HG03342 (cell line): ENCODE data around the gene NTMT2.
"Not testable (repeated sequence)": the region's sequence is repeated elsewhere in the genome, so short reads cannot be mapped to it uniquely, and the experiment has no call there.

ENCODE experiments used
- ATAC-seq: cut with Tn5 transposase; IDR thresholded peaks from one replicate; pipeline ENCODE4 v1.9.1; 2021; ENCODE audit warnings: mild to moderate bottlenecking, moderate library complexity; ENCODE audit not compliant: unreplicated experiment

Gene NTMT2

GRCh38 chr1:170145770-170146676, at the start of gene NTMT2:
Gene NTMT2, plus strand, starts transcription at chr1:170145959. Its CDS starts 149 bp downstream, at chr1:170146108.
- no peak for ATAC-seq

GRCh38 chr1:170095976-170096748, 49.6 kb upstream of the NTMT2 start:
- no peak for ATAC-seq

- no peak for ATAC-seq
Observed at GRCh38 chr1:170096806-170097340, 48.9 kb upstream of the NTMT2 start.

GRCh38 chr1:170097449-170097948, 48.3 kb upstream of the NTMT2 start:
- ATAC-seq = no peak

GRCh38 chr1:170113140-170113539, 32.6 kb upstream of the NTMT2 start:
- ATAC-seq = not testable (repeated sequence)

GRCh38 chr1:170114906-170115305, 30.9 kb upstream of the NTMT2 start:
- no peak for ATAC-seq

- no peak for ATAC-seq
Observed at GRCh38 chr1:170122366-170122765, 23.4 kb upstream of the NTMT2 start.

- ATAC-seq = no peak
Observed at GRCh38 chr1:170125269-170125668, 20.5 kb upstream of the NTMT2 start.

GRCh38 chr1:170126696-170127095, 19.1 kb upstream of the NTMT2 start:
- peak; percentile 96 for ATAC-seq

- ATAC-seq = no peak
Observed at GRCh38 chr1:170131450-170131849, 14.3 kb upstream of the NTMT2 start.

GRCh38 chr1:170131984-170132383, 13.8 kb upstream of the NTMT2 start:
- ATAC-seq = no peak

GRCh38 chr1:170133766-170134495, 11.8 kb upstream of the NTMT2 start:
- no peak for ATAC-seq

GRCh38 chr1:170134521-170134920, 11.2 kb upstream of the NTMT2 start:
- ATAC-seq = no peak

GRCh38 chr1:170140371-170140770, 5.4 kb upstream of the NTMT2 start:
- no peak for ATAC-seq

- no peak for ATAC-seq
Observed at GRCh38 chr1:170145061-170145460, 698 bp upstream of the NTMT2 start.

- no peak for ATAC-seq
Observed at GRCh38 chr1:170146720-170147263, 1.0 kb downstream of the NTMT2 start.

- ATAC-seq = no peak
Observed at GRCh38 chr1:170149241-170149640, 3.5 kb downstream of the NTMT2 start.

- ATAC-seq = no peak
Observed at GRCh38 chr1:170150016-170150415, 4.3 kb downstream of the NTMT2 start.

- no peak for ATAC-seq
Observed at GRCh38 chr1:170150921-170151320, 5.2 kb downstream of the NTMT2 start.

GRCh38 chr1:170153417-170153816, 7.7 kb downstream of the NTMT2 start:
- no peak for ATAC-seq
